NCI-H1417 (cell line): Measurements from ENCODE around the gene PPM1H.

Experiments
- DNase-seq, 3 experiments: peaks; one replicate each; lab custom pipeline; 2025; lab: John Stamatoyannopoulos, UW

Gene PPM1H

GRCh38 chr12:62714181-62714773 is 220.7 kb downstream of the PPM1H start:
- no peak for DNase-seq

- no peak for DNase-seq
Measured at GRCh38 chr12:62713723-62714122, 221.2 kb downstream of the PPM1H start.

- DNase-seq: no peak
Measured at GRCh38 chr12:62712681-62713573, 222.0 kb downstream of the PPM1H start.

- peak in 1 of 3 experiments; percentile 89 for DNase-seq
Measured at GRCh38 chr12:62711631-62712241, 223.2 kb downstream of the PPM1H start.

GRCh38 chr12:62709311-62709710 is 225.6 kb downstream of the PPM1H start:
- no peak for DNase-seq

GRCh38 chr12:62707939-62708338 is 227.0 kb downstream of the PPM1H start:
- no peak for DNase-seq

- peak in 1 of 3 experiments; percentile 26 for DNase-seq
Measured at GRCh38 chr12:62705846-62706245, 229.1 kb downstream of the PPM1H start.

GRCh38 chr12:62703011-62703380 is 232.0 kb downstream of the PPM1H start:
- no peak for DNase-seq

GRCh38 chr12:62701492-62701891 is 233.5 kb downstream of the PPM1H start:
- DNase-seq: peak in 1 of 3 experiments; percentile 21

GRCh38 chr12:62700091-62700880 is 234.7 kb downstream of the PPM1H start:
- no peak for DNase-seq

- DNase-seq: no peak
Measured at GRCh38 chr12:62698701-62699101, 236.2 kb downstream of the PPM1H start.

GRCh38 chr12:62697893-62698292 is 237.1 kb downstream of the PPM1H start:
- no peak for DNase-seq

- DNase-seq: no peak
Measured at GRCh38 chr12:62695696-62696095, 239.3 kb downstream of the PPM1H start.

- DNase-seq: no peak
Measured at GRCh38 chr12:62694632-62695031, 240.3 kb downstream of the PPM1H start.

GRCh38 chr12:62694116-62694515 is 240.8 kb downstream of the PPM1H start:
- DNase-seq: no peak

GRCh38 chr12:62693376-62694050 is 241.4 kb downstream of the PPM1H start:
- peak in 1 of 3 experiments; percentile 26 for DNase-seq

- no peak for DNase-seq
Measured at GRCh38 chr12:62692884-62693283, 242.1 kb downstream of the PPM1H start.

GRCh38 chr12:62691309-62691708 is 243.6 kb downstream of the PPM1H start:
- no peak for DNase-seq

GRCh38 chr12:62689042-62689839 is 245.7 kb downstream of the PPM1H start:
- DNase-seq: no peak

- no peak for DNase-seq
Measured at GRCh38 chr12:62686938-62687337, 248.0 kb downstream of the PPM1H start.
